GM18505 (cell line): ENCODE results near the gene PNMA8C.
"Not testable (repeated sequence)": the region's sequence is repeated elsewhere in the genome, so short reads cannot be mapped to it uniquely, and the experiment has no call there.

Experiments
- ATAC-seq: cut with Tn5 transposase; IDR thresholded peaks from one replicate; pipeline ENCODE4 v1.9.1; 2021; ENCODE audit not compliant: unreplicated experiment
- POLR2A ChIP-seq: IDR thresholded peaks from 4 replicates; pipeline ENCODE4 v1.6.1; 2011; ENCODE audit warnings: borderline replicate concordance; ENCODE audit not compliant: insufficient read depth, insufficient read length; ENCODE audit errors: extremely low read depth

PNMA8C gene

DNA sequence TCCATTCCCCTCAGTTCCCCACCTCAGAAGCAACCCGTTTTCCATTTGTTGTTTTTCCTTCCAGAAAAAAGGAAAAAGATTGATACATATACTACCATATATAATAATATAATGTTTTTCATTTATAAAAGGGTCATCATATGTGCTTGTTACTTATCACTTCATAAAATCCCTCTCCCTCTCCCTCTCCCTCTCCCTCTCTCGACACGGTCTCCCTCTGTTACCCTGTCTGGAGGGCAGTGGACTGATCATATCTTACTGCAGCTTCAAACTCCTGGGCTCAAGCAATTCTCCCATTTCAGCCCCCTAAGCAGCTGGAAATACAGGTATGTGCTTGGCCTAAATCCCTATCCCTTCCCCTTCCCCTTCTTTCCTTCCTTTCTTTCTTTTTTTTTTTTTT lies 25.5 kb upstream of the PNMA8C start:
- ATAC-seq = no peak
- TF ChIP-seq POLR2A = no peak

DNA sequence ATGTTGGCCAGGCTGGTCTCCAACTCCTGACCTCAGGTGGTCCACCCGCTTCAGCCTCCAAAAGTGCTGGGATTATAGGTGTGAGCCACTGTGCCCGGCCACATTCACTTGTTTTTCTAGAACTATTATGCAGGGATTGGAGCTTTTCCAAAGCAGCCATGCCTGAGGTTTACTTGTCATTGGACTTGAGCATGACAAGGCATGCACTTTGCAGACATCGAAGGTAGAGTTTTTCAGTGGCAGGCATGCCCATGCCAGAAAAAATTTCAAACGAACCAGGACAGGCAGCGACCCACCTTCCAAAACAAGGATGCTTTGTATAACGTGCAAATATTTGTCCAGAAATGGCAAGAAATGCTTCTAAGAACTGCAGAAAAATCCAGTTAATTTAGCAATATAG lies 24.9 kb upstream of the PNMA8C start:
- ATAC-seq = no peak
- no peak for TF ChIP-seq POLR2A

DNA sequence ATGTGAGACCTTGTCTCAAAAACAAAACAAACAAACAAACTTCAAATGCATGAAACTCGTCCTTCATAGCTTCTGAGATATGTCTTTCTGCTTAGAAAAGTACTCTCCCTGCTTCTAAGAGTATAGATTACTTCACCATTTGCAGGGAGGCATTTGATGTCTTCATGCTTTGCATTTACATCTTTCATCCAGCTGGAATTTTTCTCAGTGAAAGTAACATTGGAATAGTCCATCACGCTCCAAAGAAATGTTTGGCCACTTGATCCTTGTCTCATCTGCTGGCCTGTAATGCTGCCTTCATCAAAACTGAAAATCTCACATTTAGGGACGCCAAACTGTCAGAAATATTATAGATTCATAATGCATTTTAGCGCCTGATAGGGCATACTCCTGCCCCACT lies 23.4 kb upstream of the PNMA8C start:
- no peak for TF ChIP-seq POLR2A
- ATAC-seq = no peak

DNA sequence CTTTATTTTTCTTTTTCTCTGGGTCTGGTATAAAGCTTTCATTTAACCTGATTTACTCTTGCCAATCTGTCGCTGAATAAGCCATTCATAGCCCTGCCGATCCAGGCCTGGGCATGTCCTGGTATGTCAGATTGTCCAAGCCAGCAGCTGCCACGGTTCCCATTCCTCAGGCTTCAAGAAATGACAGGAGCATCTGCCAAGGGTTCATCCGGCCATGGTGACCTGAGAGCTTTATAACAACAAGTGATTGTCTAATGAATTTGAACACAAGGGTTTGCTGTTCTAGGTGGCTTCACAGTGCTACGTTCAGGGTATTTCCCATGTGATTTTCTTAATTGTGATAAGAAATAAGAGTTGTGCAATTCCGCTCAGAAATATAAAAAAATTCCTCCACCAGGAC lies 22.6 kb upstream of the PNMA8C start:
- no peak for TF ChIP-seq POLR2A
- no peak for ATAC-seq

DNA sequence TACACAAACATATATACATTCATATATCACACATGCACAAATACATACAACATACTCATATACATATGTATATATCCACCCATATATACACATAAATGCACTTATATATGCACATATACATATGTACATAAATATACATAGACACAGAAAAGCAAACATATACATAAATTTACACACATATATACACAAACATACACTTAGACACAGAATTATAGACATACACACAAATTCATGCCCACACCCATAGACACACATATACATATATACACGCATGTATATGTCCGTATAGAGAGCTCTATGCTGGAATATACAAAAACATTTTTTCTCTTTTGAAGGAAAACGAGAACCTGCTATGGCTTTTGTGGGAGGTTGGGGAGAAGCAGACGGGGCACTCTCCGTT lies 22.0 kb upstream of the PNMA8C start:
- ATAC-seq = no peak
- no peak for TF ChIP-seq POLR2A

DNA sequence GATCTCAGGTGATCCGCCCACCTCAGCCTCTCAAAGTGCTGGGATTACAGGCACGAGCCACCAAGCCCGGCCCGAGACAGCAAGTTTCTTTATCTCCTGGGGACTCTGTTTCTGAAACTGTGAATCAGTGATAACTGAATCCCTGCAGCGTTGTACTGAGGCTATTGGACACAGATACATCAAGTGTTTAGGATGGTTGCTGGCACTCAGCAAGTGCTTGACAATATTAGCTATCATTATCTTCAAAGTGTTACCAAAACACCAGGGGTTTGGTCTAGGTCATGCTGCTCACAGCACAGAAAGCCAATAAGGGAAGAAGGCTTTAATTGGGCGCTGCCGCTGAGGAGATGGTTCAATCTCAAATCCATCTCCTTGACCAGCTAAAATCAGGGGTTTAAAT lies 20.5 kb upstream of the PNMA8C start:
- no peak for ATAC-seq
- no peak for TF ChIP-seq POLR2A

DNA sequence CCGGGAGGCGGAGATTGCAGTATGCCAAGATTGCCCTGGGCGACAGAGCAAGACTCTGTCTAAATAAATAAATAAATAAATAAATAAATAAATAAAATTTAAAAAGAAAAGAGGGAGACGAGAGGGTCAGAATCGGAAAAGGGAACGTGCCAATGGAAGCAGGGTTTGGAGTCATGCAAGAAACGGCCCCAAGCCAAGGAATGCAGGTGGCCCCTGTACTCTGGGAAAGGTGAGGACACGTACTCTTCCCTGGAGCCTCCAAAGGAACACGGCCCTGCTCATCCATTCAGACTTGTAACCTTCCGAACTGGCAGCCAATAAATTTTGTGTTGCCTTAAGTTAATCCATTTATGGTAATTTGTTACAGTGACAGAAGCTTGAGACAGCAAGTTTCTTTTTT lies 19.9 kb upstream of the PNMA8C start:
- TF ChIP-seq POLR2A = no peak
- ATAC-seq = no peak

DNA sequence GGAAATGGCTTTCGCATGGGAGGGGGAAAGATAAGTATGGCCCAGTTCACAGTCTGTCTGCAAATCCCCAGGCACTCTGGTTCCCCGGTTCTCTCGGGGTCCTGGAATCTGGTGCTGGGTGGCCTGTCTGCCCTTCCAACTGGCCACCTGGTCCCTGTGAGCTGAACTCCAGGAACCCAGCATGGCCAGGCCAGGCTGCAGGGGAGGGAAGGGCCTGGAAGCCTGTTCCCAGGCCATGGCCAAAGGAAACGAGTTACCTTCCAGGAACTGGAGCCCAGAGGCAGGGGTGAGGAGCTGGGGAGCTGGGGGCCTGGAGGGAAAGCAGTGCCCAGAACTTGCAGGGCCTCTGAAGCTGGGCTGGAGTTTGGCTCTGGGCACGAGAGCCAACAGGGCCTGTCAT lies 19.1 kb upstream of the PNMA8C start:
- no peak for TF ChIP-seq POLR2A
- ATAC-seq = no peak

DNA sequence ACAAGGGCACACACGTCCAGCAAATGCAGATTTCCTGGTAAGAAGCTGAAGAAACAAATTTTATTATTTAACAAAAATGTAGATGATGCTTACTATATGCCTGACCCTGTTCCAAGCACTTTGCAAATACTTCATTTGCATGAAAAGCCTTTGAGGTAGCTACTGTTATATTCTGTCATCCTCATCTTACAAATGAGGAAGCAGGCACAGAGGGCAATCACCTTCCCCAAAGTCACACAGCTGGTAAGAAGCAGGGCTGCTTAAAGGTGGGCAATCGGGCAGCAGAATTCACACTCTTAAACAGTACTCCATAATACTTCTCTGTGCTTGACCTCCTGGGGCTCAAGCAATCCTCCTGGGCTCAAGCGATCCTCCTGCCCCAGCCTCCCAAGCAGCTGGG lies 18.3 kb upstream of the PNMA8C start:
- no peak for ATAC-seq
- TF ChIP-seq POLR2A = no peak

DNA sequence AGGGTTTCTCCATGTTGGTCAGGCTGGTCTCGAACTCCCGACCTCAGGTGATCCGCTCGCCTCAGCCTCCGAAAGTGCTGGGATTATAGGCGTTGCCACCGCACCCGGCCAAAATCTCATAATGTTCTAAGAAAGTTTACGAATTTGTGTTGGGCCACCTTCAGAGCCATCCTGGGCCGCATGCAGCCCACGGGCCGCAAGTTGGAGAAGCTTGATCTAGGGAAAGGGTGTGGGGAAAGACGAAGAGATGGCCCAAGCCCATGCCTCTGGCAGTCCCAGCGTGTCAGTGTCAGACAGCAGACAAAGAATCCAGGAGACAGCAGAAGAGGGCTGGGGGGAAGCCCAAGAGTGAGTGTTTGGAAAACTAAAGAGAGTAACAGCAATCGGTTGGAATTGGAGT lies 17.3 kb upstream of the PNMA8C start:
- ATAC-seq = no peak
- TF ChIP-seq POLR2A = no peak

DNA sequence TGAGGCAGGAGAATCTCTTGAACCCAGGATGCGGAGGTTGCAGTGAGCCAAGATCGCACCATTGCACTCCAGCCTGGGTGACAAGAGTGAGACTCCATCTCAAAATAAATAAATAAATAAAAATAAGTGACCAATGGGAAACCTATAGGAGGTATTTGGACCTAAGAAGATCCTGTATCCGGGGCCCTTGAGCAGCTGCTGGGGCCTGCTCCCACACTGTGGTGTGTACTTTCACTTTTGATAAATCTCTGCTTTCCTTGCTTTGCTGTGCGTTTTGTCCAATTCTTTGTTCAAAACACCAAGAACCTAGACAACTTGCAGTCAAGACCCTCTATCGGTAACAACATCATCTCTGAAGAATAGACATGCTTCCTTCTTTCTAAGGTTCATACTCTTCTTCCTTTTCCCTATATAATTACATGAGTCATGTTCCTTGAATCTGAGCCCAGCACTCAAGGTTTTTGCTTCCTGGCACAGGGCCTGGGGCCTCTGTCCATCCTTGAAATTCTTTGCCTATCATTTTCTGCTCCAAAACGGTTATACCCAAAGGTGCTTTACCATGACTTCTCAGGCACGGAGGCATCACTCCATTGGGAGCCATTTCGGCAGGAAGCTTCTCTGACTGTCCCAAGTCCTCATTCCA lies 14.2 kb upstream of the PNMA8C start:
- TF ChIP-seq POLR2A = no peak
- ATAC-seq = no peak

DNA sequence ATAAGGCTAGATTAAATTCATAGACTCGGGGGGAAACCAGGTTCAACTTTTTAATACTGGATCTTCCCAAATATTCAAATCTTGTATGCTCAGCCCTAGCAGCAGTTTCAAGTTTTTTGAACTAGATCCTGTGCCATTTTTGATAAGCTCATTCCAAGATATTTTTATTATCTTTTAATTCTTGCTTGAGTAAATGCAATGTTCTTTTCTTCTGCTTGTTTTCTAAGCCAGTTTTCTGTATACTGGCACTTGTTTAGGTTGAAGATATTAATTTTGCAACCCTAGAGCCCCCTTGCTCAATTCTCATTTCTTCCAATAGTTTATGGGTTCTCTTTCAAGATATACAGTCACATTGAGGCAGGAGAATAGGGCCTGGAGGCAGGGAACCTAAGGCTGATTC lies 13.1 kb upstream of the PNMA8C start:
- ATAC-seq = no peak
- no peak for TF ChIP-seq POLR2A

DNA sequence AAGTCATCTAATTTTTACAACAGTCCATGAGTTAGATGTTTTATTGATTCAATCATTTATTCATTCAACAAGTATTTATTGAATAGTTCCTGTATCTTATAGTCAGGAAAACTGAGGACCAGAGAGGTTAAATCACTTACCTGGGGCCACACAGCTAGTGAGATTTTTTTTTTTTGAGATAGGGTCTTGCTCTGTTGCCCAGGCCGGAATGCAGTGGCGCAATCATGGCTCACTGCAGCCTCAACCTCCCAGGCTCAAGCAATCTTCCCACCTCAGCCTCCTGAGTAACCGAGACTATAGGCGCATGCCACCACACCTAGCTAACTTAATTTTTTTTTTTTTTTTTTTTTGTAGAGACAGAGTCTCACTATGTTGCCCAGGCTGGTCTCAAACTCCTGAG lies 7.0 kb upstream of the PNMA8C start:
- ATAC-seq = not testable (repeated sequence)

DNA sequence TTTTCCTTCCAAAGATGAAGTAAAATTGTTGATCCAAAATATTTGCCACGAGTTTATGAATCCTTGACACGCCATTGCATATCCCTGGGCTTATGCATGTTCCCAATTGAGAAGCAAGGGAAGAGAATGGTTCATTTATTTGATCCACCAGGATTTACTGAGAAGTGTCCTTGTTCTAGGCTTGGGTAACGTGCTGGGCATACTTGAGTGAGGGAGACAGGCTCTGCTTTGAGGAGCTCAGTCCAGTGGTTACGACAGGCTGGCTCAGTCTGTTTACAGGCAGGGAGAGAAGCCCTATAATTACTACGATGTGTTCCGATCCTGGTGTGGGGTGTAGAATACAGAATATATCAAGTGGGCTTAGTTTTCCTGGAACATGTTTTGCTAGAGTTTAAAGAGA lies 6.3 kb upstream of the PNMA8C start:
- no peak for ATAC-seq
- TF ChIP-seq POLR2A = no peak

DNA sequence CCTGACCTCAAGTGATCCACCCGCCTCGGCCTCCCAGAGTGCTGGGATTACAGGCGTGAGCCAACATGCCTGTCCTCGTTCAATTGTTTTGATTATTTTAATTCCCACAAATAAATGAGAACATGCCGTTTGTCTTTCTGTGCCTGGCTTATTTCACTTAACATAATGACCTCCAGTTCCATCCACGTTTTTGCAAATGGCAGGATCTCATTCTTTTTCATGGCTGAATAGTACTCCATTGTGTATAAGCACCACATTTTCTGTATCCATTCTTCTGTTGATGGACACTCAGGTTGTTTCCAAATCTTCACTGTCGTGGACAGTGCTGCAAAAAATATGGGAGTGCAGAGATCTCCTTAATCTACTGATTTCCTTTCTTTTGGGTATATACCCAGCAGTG lies 4.7 kb upstream of the PNMA8C start:
- not testable (repeated sequence) for ATAC-seq

DNA sequence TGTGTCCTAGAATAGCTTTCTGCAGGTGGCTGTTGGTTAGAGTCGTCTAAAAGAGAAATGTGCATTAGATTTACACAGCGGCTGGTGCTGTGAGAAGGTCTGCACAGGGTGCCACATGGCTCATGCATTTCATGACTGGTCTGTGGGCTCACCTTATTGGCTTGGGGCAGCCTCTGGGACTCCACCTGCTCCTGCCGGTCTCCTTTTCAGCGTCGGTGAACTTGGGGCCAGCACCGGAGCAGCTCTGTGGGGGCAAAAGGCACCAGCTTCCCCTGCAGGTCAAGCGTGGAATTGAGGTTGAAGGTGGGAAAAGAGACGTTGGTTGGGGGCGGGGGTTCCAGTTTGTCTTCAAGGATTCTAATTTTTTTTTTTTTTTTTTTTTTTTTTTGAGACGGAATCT lies 3.1 kb upstream of the PNMA8C start:
- ATAC-seq = no peak
- no peak for TF ChIP-seq POLR2A

DNA sequence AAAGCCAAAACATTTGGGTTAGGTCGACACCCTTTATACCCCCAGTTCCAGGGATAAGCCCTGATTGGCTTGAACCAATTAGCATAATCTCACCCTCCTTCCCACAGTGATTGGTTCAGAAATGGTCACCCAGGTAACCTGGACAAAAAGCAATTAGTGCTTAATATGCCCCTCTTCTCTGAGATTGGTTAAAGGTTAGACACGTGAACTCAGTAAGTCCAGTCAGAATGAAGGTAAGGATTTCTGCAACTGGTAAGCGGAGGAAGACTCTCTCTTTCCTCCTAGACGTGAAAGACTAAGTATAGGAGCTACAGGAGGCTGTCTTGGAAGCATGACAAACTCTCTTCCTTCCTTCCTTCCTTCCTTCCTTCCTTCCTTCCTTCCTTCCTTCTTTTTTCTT lies 1.3 kb upstream of the PNMA8C start:
- ATAC-seq = no peak
- no peak for TF ChIP-seq POLR2A
